Muscle of leg (tissue), 11 donors: ENCODE measurements around the gene NTN1. TPM values are rescaled to one million over a fixed set of nuclear protein-coding genes. Genes with fewer than 3 reads are reported as not detected.
A peak's percentile ranks its signal among the peaks of the same experiment; 100 is the strongest.

Experiments
- DNase-seq: peaks from one replicate; pipeline ENCODE4 v3.0.0; 2013
- H3K27ac ChIP-seq: one replicate; pipeline ENCODE4 v1.5.1; 2013; ENCODE audit warnings: mild to moderate bottlenecking, low read length, control low read depth
- H3K27me3 ChIP-seq: one replicate; pipeline ENCODE4 v1.6.1; 2013; ENCODE audit warnings: low read length; ENCODE audit not compliant: control insufficient read depth, insufficient read depth
- H3K36me3 ChIP-seq: one replicate; pipeline ENCODE4 v1.6.1; 2013; ENCODE audit warnings: low read length; ENCODE audit not compliant: control insufficient read depth, insufficient read depth
- H3K4me1 ChIP-seq: one replicate; pipeline ENCODE4 v1.6.1; 2013; ENCODE audit warnings: low read length; ENCODE audit not compliant: control insufficient read depth, insufficient read depth
- H3K4me3 ChIP-seq: one replicate; pipeline ENCODE4 v1.5.1; 2013; ENCODE audit warnings: low read length, control low read depth
- H3K9me3 ChIP-seq: replicated peaks from 2 replicates; pipeline ENCODE4 v1.6.1; 2013; ENCODE audit warnings: low read depth, low read length; ENCODE audit not compliant: control insufficient read depth
- WGBS: methylation state at CpG from one replicate; pipeline ENCODE4 v1.1.5; 2013; ENCODE audit warnings: missing lambda C conversion rate; ENCODE audit not compliant: insufficient coverage; 5-methylcytosine and 5-hydroxymethylcytosine counted together
- polyA plus RNA-seq, 8 donors: library from polyadenylated mRNA; unstranded; fragments of 120-200 nt; gene quantifications; one replicate each; pipeline versions ENCODE4 v1.2.1 to v1.2.3, GENCODE V29; 2013; ENCODE audit warnings: inconsistent platforms in 1 of 8, low replicate concordance in 1 of 8; ENCODE audit not compliant: insufficient read length in 8 of 8, insufficient read depth in 1 of 8
- total RNA-seq: library from RNA; stranded (reverse); fragments of 120-200 nt; gene quantifications from one replicate; pipeline ENCODE4 v1.2.4, GENCODE V29; 2013

NTN1 gene
- total and polyA plus RNA-seq, 9 donors, result 3.5 to 14.4 (median 5.6) TPM

- DNase-seq, result no peak
- 92% methylated on average over 29 of the region's 30 CpGs for WGBS
- no peak overlapping the region for H3K4me3 ChIP-seq
- H3K27ac ChIP-seq, result no peak overlapping the region
- no peaks in the 10 kb centered on the region for H3K36me3 ChIP-seq
- peaks cover 15% of the 10 kb centered on the region for H3K9me3 ChIP-seq
- H3K27me3 ChIP-seq, result no peaks in the 10 kb centered on the region
- peaks cover 6% of the 10 kb centered on the region for H3K4me1 ChIP-seq
Observed at GRCh38 chr17:9212376-9213302, 191.3 kb downstream of the NTN1 start.

- H3K27ac ChIP-seq, result no peak overlapping the region
- H3K9me3 ChIP-seq, result peaks cover 15% of the 10 kb centered on the region
- WGBS, result 63% methylated on average over 2 of the region's 3 CpGs
- no peaks in the 10 kb centered on the region for H3K27me3 ChIP-seq
- no peak for DNase-seq
- peaks cover 9% of the 10 kb centered on the region for H3K4me1 ChIP-seq
- no peaks in the 10 kb centered on the region for H3K36me3 ChIP-seq
- no peak overlapping the region for H3K4me3 ChIP-seq
Observed at GRCh38 chr17:9213303-9213640, 192.0 kb downstream of the NTN1 start.

- H3K27ac ChIP-seq, result no peak overlapping the region
- H3K4me3 ChIP-seq, result no peak overlapping the region
- no peaks in the 10 kb centered on the region for H3K36me3 ChIP-seq
- peaks cover 12% of the 10 kb centered on the region for H3K4me1 ChIP-seq
- H3K27me3 ChIP-seq, result no peaks in the 10 kb centered on the region
- H3K9me3 ChIP-seq, result peaks cover 15% of the 10 kb centered on the region
- no peak for DNase-seq
Observed at GRCh38 chr17:9215465-9215864, 194.2 kb downstream of the NTN1 start.

GRCh38 chr17:9217151-9218056 lies 196.1 kb downstream of the NTN1 start:
- DNase-seq, result peak; percentile 86
- Histone ChIP-seq H3K4me3 (no peak overlapping the region), H3K4me1 (peaks cover 12% of the 10 kb centered on the region)

GRCh38 chr17:9218064-9218635 lies 196.8 kb downstream of the NTN1 start:
- no peak for DNase-seq
- Histone ChIP-seq H3K27ac (no peak overlapping the region), H3K36me3 (no peaks in the 10 kb centered on the region), H3K27me3 (no peaks in the 10 kb centered on the region), H3K4me1 (peaks cover 8% of the 10 kb centered on the region), H3K4me3 (no peak overlapping the region), H3K9me3 (peaks cover 15% of the 10 kb centered on the region)
- WGBS, result 76% methylated on average over 8 of the region's 8 CpGs

More at GRCh38 chr17:9217151-9218056, 196.1 kb downstream of the NTN1 start:
- Histone ChIP-seq H3K27me3 (no peaks in the 10 kb centered on the region), H3K27ac (peak overlapping the region; percentile 50), H3K36me3 (no peaks in the 10 kb centered on the region), H3K9me3 (peaks cover 15% of the 10 kb centered on the region)
- 8% methylated on average over 2 of the region's 5 CpGs for WGBS

GRCh38 chr17:9218911-9219310 lies 197.6 kb downstream of the NTN1 start:
- no peaks in the 10 kb centered on the region for H3K27me3 ChIP-seq
- no peaks in the 10 kb centered on the region for H3K36me3 ChIP-seq
- 83% methylated on average over 14 of the region's 15 CpGs for WGBS
- H3K27ac ChIP-seq, result no peak overlapping the region
- peaks cover 15% of the 10 kb centered on the region for H3K9me3 ChIP-seq
- peak; percentile 25 for DNase-seq
- no peak overlapping the region for H3K4me3 ChIP-seq
- peaks cover 8% of the 10 kb centered on the region for H3K4me1 ChIP-seq

GRCh38 chr17:9219631-9220397 lies 198.5 kb downstream of the NTN1 start:
- DNase-seq, result no peak
- no peaks in the 10 kb centered on the region for H3K27me3 ChIP-seq
- no peaks in the 10 kb centered on the region for H3K36me3 ChIP-seq
- WGBS, result 83% methylated on average over 11 of the region's 13 CpGs
- no peak overlapping the region for H3K4me3 ChIP-seq
- H3K9me3 ChIP-seq, result peaks cover 13% of the 10 kb centered on the region
- H3K4me1 ChIP-seq, result peaks cover 8% of the 10 kb centered on the region
- no peak overlapping the region for H3K27ac ChIP-seq

- Histone ChIP-seq H3K27ac (no peak overlapping the region), H3K9me3 (peaks cover 9% of the 10 kb centered on the region), H3K27me3 (no peaks in the 10 kb centered on the region), H3K36me3 (no peaks in the 10 kb centered on the region), H3K4me1 (peaks cover 10% of the 10 kb centered on the region), H3K4me3 (no peak overlapping the region)
- WGBS, result 79% methylated on average over 17 of the region's 23 CpGs
- no peak for DNase-seq
Observed at GRCh38 chr17:9220398-9221146, 199.3 kb downstream of the NTN1 start.
